Activated CD4-positive, alpha-beta T cell treated with anti-CD3 and anti-CD28 coated beads, Interleukin-2, Interleukin-4, amounts not matched to agents 100 ng/mL and 50 ng/mL, durations not matched to agents 16 hours and 8 hours (primary cell): ENCODE measurements around the gene ADCY2.

Experiments used
- DNase-seq: peaks from one replicate; pipeline ENCODE4 v3.0.0-alpha.2; 2020; ENCODE audit warnings: low spot score

The ADCY2 gene

DNA sequence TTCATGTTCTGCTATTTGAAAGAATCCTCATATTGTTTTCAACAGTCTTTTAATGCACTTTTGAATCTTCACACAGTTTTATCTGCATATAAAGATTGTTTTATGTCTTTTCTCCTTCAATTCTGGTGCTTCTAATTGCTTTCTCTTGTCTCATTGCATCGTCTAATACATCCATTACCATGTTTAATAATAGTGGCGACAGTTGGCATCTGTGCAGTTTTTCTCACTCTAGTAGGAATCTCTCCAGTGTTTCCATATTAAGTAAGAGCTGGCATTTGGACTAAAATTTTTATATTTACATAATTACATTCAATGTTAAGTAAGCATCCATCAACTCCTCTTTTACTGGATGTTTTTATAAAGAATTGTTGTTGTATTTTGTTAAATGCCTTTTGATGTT lies 49.9 kb downstream of the ADCY2 start:
- no peak for DNase-seq

DNA sequence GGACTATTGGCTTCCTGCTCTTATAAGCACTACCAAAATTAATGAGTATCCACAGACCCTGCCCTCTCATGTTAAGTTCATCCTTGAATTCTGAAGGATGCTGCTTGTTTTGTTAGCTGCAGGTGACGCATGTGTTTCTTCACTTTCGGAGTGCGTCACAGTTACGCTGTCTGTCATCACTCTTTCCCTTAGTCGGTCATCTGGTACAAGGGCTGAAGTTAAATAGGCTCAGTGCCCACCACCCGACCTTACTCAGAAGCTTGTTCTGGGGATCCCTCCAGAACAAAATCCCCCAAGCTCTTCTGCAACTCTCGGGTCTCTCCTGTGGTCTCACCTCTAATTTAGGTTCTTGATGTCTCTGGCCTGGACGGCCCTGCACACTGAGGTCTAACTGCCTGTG lies 51.0 kb downstream of the ADCY2 start:
- no peak for DNase-seq

DNA sequence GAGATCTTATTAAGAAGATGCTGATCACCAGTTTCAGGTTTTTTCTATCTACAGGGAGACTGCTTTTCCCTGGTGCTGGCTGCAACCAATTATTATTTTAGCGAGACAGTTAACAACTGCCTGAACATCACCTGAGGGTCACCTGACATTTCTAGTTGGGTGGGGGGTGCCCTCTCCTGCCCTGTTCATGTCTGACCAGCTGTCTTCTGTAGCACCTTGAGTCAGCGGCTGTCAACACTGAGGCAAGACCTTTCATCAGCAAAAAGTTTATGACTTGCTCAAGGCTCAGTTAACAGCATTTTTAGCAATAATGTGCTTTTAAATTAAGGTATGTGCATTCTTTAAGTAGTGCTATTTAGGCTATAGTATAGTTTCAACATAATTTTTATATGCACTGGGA lies 58.0 kb downstream of the ADCY2 start:
- no peak for DNase-seq

DNA sequence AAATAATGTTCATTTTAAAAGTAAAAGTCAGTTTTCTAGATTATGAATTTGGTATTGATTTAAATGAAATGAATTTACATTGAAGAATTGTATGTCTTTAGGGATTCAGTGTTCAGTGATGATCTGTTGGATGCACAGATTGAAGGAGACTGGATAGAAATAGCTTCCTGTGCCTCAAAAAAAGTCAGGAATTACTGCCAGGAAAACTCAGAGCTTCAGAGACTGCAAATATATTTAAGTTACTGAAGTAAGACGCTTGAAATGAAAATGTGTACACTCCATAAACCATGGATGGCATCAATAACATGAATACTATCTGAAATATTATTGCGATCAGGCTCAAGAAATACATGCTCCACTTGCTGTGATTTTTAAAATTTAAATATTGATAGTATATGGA lies 60.3 kb downstream of the ADCY2 start:
- DNase-seq = no peak

DNA sequence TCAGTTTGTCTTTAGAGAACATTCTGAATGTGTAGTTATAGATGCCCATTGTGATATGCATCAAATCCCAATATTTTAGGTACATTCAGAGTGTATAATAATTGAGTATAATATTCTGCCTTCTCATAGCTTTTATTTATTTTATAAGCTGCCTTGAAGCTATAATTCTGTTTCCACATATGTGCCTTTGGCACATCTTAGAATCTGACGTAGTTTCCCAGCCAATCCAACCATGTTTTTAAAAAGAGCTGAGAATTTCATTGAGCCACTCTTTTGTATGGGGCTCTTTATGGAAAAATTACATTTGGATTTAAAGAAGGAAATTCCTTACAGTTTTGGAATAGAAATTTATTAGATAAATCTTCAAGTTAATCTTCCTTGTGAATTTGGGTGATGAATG lies 65.4 kb downstream of the ADCY2 start:
- DNase-seq = no peak

DNA sequence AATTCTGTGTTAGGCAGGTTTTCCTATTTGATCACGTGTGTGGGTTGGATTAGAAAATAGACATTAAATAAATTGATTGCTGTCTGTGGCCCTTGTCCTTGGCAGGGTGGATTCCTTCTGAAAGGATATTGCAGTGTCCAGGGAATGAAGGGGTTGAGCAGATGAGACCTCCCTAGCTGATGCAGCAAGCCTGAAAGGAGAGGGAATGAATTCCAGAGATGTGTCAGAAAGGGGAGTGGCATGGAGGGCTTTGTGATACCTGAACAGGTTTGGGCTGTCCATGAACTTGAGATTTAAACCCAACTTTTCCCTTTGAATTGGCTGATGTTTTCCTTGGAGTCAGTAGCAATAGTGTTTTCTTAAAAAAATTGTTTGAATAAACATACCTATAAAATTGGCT lies 66.8 kb downstream of the ADCY2 start:
- DNase-seq = no peak

DNA sequence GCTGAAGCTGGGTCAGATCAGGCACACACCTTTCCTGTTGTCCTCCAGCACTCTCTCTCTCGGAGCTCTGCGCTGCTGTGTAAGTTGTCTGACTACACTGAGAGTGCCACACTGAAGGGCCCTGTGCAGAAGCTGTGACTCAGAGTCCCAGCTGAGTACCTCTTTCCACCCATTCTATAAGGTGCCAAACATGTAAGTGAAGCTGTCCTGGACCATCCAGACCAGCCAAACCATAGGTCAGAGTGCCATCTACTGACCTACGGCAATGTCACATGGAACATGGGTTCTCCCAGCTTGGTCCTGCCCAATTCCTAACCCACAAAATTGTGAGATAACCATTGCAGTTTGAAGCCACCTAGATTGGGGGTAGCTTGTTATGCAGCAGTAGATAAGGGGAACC lies 68.2 kb downstream of the ADCY2 start:
- DNase-seq = no peak

DNA sequence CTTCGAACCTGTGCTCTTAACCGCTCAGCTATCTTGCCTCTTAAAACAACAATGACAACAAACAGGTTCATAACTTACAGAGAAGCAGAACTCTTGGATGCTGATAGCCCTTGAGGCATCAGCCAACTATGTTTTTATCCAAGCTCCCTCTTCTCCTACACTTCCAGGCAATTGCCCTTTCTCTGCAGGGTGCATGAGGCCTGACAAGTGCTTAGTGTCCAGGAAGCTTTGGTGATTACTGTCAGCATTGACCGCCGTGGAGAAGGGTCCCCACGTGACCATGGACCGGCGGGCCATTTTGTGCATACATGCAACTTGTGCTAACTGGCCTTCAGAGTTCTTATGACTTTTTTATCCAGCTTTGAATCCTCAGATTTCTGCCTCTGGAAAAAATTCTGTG lies 71.2 kb downstream of the ADCY2 start:
- no peak for DNase-seq

DNA sequence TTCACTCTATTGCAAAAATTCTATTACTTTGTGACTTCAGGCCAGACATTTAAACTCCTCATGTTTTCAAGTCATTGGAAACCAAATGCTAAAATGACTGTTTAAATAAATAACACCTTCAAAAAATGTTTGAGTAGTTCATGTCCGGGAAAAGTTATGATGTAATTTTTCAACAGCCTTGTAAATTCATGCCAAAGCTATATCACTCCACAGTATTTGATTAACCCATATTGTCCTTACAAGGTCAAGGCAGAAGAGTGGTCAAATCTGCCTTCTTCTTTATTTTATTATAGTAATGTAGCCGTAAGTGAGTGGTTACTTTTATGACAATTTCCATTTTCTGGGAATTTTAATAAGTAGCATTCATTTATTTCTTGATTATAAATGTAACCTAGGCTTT lies 72.8 kb downstream of the ADCY2 start:
- DNase-seq = no peak

DNA sequence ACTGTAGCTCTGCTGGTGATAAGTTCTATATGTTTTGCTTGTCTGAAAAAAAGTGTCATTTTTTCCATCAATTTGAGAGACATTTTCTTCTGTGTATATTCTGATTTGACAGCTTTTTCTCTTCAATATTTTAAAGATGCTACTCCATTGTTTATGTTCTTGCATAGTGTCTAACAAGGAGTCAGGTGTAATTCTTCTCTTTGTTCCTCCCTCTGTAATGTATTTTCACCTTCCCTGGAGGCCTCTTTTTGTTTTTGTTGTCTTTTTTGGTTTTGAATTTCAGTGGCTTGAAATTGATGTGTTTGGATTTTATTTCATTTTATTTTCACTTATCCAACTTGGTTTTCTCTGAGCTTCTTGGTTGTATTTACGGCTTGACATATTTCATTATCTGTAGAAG lies 75.8 kb downstream of the ADCY2 start:
- DNase-seq = no peak

DNA sequence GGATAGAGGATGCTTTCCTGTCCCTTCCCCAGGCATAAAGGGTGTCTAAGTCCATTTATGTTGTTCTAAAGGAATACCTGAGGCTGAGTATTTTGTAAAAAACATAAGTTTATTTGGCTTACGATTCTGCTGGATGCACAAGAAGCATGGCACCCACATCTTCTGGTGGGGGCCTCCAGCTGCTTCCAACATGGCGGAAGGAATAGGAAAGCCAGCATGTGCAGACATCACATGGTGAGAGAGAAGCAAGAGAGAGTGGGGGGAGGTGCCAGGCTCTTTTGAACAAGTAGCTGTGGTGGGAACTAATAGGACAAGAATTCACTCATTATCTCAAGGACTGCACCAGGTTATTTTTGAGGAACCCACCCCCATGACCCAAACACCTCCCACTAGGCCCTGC lies 77.2 kb downstream of the ADCY2 start:
- DNase-seq = no peak

DNA sequence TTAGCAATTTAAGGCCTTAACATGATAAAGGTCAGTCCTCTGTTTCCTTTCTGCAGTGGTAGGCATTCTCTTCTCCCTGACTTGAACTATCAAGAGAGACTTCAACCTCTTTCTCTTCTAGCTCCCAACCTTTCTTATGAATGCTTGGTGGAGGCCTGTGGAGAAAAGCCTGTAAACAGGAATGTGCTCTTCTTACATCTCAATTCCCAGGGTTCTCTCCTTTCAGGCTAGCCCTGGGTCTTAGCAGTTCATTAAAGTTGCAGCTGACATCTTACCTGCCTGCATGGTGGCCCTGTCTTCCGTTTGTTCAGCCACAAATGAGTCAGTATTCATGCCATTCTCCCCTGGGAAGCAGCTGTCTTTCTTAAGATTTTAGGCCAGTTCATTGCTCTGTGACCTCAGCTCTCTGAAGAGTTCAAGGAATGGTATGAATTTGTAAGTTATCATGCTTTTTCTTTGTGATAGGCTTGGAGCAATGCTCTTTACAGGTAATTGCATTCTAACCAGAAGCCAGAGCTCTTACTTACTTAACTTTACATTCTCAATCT lies 77.8 kb downstream of the ADCY2 start:
- no peak for DNase-seq

DNA sequence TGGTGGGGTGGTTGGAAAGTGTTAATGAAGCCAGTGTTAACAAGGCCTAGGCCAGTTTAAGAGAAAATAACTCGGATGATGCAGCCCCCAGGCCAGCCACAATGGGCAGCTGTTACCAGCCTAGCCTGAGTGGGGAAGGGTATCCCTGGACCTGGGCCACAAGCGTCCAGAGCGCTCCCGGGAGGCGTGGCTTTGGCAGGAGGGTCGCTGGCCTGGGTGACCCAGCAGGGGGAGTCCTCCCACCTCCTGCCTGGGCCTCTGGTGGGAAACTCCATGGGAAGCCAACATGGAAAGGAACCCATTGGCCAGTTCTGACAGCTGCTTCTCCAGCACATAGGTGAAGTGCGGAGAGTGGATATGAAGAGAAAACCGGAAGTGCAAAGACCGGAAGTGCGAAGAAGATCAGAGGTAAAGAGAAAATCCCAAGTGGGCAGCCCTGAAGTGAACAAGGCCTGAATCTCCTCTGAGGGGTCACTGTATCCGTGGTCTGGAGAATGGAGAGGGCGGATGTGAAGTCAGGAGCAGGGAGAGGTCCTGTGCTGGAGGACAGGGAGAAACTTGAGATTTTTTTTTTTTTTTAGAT lies 79.0 kb downstream of the ADCY2 start:
- no peak for DNase-seq

DNA sequence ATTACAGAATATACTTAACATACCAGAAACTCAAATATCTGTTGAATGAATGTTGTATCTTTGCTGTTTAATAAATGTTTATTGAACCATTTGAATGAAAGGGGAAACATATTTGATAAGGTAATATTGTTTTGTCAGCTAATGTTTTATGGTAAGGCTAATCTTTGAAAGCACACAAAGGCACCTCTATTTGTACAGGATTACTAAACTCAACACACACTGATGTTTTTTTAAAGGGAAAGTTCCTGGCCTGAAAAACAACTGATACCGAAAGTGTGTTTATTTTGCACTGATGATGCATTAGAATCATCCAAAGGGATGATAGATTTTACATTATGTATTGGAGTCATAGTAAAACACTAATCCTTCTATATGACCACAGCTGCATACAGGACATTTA lies 82.5 kb downstream of the ADCY2 start:
- DNase-seq = no peak

DNA sequence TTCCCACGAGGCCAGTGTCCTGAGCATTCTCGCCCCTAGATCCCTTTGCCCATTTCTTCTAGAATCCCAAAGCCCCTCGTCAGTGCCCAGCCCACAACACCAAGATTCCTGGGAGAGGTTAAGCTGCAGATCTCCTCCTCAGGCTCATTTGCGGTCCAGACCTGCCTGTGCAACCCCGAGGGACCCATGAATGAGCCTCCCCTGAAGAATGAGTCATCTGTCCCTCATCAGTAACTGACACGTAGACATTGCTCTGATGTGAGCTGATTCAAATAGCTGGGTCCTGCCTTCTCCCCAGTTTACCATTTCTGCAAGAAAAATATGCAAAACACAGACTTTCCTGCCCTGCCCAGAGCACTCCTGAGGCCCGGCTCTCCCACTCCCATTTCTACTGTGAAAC lies 92.8 kb downstream of the ADCY2 start:
- no peak for DNase-seq

DNA sequence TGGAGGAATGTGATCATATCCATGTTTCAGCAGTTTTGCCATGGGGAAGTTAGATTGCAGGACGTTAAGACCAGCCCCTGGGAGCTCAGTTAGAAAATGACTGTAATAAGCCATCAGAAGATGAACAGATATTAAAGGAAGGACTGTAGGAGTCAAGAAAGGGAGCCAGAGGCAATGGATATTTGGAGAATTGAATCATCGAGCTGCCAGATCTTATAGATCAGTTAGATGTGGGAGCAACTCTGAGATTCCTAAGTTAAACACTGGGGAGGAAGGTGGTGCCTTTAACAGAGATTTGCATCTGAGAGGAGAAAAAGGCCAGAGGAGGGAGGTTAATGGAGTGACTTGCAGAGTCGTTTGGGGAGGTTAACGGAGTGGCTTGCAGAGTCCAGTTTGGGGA lies 96.4 kb downstream of the ADCY2 start:
- no peak for DNase-seq

DNA sequence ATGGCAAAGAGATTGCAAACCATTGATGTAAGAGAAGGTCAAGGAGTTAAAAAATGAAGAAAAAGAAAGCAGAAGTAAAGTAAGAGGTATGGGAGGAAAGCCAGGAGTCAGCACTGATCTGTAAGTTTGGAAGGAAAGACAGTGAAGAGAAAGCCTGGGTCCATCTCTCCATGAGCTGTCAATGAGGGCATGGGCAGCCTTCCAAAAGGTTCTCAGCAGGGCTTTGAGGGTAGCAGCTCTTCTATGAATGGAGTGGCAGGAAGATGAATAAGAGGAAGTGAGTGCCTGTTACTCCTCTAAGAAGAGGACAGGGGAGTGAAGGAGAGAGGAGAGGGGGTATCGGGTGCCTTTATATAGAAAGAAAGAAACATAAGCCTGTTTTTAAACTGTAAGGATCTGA lies 97.1 kb downstream of the ADCY2 start:
- DNase-seq = no peak

DNA sequence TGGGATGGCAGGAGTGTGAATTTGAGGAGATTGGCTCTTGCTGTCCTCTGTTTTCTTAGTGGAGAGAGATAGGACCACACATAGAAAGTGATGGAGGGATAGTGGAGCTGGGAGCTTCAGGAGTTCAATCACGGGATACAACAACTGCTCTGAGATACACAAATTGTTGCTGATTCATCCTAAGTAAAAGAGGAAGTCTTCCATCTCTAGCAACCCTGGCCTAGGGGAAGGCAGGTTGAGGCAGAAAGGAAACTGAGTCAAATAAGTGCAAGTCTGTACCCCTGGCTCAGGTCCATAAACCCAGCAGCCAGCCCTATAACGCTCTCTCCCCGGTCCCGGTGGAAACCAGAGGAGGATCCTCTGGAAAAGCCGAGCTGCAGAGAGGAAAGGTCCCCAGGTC lies 97.7 kb downstream of the ADCY2 start:
- DNase-seq = no peak

DNA sequence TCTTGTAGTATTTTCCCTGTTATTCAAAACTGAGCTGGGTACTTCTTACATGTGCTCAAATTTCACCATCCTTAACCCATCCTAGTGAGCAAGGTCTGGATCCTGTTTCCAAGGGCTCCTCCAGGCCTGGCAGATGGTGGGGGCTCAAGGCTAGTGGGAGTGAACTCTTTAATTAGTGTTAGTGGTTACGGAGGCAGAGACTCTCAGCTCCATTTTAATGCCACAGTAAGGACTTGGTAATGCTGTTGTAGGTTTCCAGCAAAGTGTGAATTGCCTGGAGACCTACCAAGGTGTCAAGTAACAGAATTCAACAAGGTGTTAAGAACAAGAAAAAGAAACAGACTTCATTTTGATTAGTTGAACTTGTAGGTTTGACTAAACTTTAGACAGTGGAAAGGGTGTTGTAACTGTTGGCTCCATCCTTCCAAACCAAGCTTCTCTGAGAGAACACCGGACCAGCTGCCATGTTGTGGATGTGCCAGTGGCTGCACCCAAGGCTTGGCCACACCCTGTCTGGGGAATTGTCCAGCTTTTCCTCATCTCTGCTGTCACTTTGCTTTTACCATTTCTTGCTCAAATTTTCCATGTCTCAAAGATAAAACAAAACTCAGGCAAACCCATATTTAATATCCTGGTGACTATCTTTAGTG lies 98.7 kb downstream of the ADCY2 start:
- no peak for DNase-seq

DNA sequence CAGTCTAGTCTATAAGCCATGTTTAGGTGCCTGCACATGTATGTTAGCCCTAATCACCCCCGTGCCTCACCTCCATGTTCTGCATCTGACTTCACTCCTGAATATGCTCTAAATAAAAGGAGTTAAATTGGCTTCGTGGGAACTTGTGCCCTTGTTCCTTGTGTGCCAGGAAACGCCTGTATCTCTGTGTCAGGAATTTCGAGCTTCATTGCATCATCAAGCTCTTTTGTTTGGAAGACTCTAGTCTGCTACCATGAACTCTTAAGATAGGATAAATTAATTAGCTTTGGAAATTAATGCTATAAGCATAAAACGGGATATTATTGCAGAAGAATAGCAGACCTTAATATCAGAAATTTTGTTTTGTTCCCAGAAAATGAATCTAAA lies 99.2 kb downstream of the ADCY2 start:
- DNase-seq = no peak

DNA sequence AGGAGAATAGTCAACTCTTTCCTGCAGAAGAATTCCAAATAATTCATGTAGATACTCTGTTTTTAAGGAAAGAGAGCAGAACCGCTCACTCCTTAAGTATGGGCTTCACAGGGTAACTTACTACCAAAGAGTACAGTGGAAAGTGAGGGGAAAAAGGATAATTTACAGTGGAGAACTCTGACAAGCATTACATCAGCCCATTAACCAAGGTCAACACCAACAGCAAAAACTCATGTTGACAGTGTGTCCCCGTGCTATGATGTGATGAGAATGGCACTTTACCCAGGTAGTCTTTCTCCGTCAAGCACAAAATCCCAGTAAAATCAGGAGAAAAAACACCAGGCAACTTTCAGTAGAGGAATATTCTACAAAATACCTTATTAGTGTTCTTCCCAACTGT lies 104.3 kb downstream of the ADCY2 start:
- DNase-seq = no peak

DNA sequence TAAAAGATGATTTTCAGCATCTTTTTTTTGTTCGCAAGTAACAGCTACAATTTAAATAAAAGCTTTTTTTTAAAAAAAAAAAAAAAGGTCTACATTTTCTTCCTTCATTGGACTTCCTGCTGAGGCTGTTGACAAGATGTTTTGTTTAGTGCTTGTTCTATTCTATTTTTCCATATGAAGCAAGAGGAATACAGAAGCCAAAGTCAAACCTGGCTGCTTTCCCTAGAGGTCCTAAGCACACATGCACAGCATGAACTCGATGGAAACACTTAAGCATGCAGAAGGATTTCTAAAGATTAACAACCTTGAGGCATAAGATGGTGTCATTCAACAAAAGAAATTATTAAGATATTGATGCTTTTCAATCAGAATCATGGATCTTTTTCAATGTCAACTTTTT lies 105.1 kb downstream of the ADCY2 start:
- no peak for DNase-seq

DNA sequence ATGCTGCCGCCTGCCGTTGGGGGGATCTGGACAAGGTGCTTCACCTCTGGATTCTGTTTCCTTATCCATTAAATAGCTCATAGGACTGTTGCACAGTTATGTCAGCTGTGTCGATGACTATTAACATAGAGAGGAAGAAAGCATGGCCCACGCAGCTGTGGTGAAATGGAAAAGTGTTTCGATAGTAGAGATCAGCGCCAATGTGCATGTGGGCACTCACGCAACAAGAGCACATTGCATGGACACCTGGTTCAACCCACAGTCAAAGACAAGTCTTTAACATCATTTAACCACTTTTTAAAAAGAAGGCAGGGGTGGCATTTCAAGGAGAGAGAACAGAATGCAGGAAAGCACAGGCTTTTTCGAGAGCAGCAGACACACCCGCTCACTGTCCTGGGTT lies 107.6 kb downstream of the ADCY2 start:
- no peak for DNase-seq

DNA sequence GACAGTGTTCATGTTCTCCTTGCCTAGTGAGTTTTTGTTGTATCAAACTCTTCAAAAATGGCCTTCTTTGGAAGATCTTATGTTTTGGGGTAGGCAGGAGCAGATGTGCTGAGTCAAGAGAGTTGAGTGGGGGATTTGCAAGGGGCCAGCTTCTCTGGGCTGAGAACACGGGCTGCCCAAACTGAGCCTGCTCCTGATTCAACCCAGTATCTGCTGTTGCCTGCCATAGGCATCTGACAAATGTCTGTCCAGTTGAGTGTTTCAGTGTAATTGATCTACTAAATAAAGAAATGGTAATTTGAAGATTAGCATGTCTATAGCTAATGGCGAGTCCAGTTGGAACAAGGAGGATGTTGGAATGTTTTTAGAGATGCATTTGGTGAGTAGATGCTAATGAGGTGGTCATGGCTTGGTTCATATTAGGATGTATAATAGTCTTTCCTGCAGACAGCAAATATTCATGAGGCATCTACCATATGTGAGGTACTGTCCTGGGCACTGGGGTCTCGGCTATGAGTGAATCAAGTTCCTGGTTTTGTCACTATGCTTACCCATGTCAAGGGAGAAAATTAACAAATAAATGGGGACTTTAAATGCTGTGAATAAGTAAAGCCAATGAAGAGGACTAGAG lies 119.5 kb downstream of the ADCY2 start:
- no peak for DNase-seq
